Chondrocyte (in vitro differentiated cells): ENCODE results near the gene NRSN1. TPM values are rescaled to one million over a fixed set of nuclear protein-coding genes. Genes with fewer than 3 reads are reported as not detected.

Experiments used
- DNase-seq: peaks from one replicate; pipeline ENCODE4 v3.0.0; 2021; ENCODE audit warnings: mixed read lengths, low spot score
- H3K27ac Mint-ChIP-seq: one replicate; pipeline ENCODE4 v1.8.0; 2021; ENCODE audit warnings: mild to moderate bottlenecking, moderate library complexity, mixed read lengths; ENCODE audit not compliant: unreplicated experiment
- H3K27me3 Mint-ChIP-seq: 2 replicates; pipeline ENCODE4 v1.8.0; 2021; ENCODE audit warnings: low read depth, mixed read lengths
- H3K36me3 Mint-ChIP-seq: 2 replicates; pipeline ENCODE4 v1.8.0; 2021; ENCODE audit warnings: low read depth, mixed read lengths
- H3K4me1 Mint-ChIP-seq: 2 replicates; pipeline ENCODE4 v1.8.0; 2021; ENCODE audit warnings: low read depth, mild to moderate bottlenecking, mixed read lengths
- H3K4me3 Mint-ChIP-seq: one replicate; pipeline ENCODE4 v1.8.0; 2021; ENCODE audit warnings: mild to moderate bottlenecking, moderate library complexity, mixed read lengths; ENCODE audit not compliant: unreplicated experiment
- H3K9me3 Mint-ChIP-seq: 2 replicates; pipeline ENCODE4 v1.8.0; 2021; ENCODE audit warnings: low read depth, mixed read lengths
- CTCF ChIP-seq: fragments of 200-600 bp; sonication (generic); IDR thresholded peaks from 2 replicates; pipeline ENCODE4 v1.5.0; 2021; ENCODE audit warnings: antibody characterized with exemption, mild to moderate bottlenecking, moderate library complexity
- total RNA-seq: library from RNA; stranded (reverse); gene quantifications from 3 replicates; pipeline ENCODE4 v1.2.1, GENCODE V29; 2021

NRSN1 gene
- total RNA-seq, 1 donor from 2014 or later: not detected

GRCh38 chr6:24146871-24147270, 20.9 kb downstream of the NRSN1 start:
- no peak for DNase-seq
- TF ChIP-seq CTCF: no peak
- Mint-ChIP-seq H3K36me3 (no peaks in the 10 kb centered on the region), H3K27me3 (no peaks in the 10 kb centered on the region), H3K4me3 (no peak overlapping the region), H3K27ac (no peak overlapping the region), H3K4me1 (no peaks in the 10 kb centered on the region), H3K9me3 (peaks cover 3% of the 10 kb centered on the region)

GRCh38 chr6:24147511-24148153, 21.6 kb downstream of the NRSN1 start:
- Mint-ChIP-seq H3K4me1 (no peaks in the 10 kb centered on the region), H3K36me3 (no peaks in the 10 kb centered on the region), H3K27ac (no peak overlapping the region), H3K4me3 (no peak overlapping the region), H3K9me3 (peaks cover 4% of the 10 kb centered on the region), H3K27me3 (no peaks in the 10 kb centered on the region)
- DNase-seq: no peak
- TF ChIP-seq CTCF: no peak

GRCh38 chr6:24148154-24148570, 22.1 kb downstream of the NRSN1 start:
- Mint-ChIP-seq H3K9me3 (peaks cover 4% of the 10 kb centered on the region), H3K4me3 (no peak overlapping the region), H3K4me1 (no peaks in the 10 kb centered on the region), H3K27ac (no peak overlapping the region), H3K36me3 (no peaks in the 10 kb centered on the region), H3K27me3 (no peaks in the 10 kb centered on the region)
- TF ChIP-seq CTCF: no peak
- DNase-seq: no peak

GRCh38 chr6:24148684-24149083, 22.7 kb downstream of the NRSN1 start:
- H3K36me3 Mint-ChIP-seq: no peaks in the 10 kb centered on the region
- H3K4me1 Mint-ChIP-seq: no peaks in the 10 kb centered on the region
- no peak for TF ChIP-seq CTCF
- H3K27ac Mint-ChIP-seq: no peak overlapping the region
- DNase-seq: no peak
- H3K27me3 Mint-ChIP-seq: no peaks in the 10 kb centered on the region
- no peak overlapping the region for H3K4me3 Mint-ChIP-seq
- H3K9me3 Mint-ChIP-seq: peaks cover 4% of the 10 kb centered on the region

- no peak overlapping the region for H3K27ac Mint-ChIP-seq
- TF ChIP-seq CTCF: no peak
- H3K4me3 Mint-ChIP-seq: no peak overlapping the region
- H3K36me3 Mint-ChIP-seq: no peaks in the 10 kb centered on the region
- H3K4me1 Mint-ChIP-seq: no peaks in the 10 kb centered on the region
- H3K27me3 Mint-ChIP-seq: no peaks in the 10 kb centered on the region
- H3K9me3 Mint-ChIP-seq: peaks cover 4% of the 10 kb centered on the region
- no peak for DNase-seq
Observed at GRCh38 chr6:24149296-24149695, 23.3 kb downstream of the NRSN1 start.
